HepG2 (cell line): ENCODE data around the gene ZFYVE28. TPM values are rescaled to one million over a fixed set of nuclear protein-coding genes. Genes with fewer than 3 reads are reported as not detected.

Experiments
- ATAC-seq: fragments of 200-7000 bp; cut with Tn5 transposase; 3 replicates; pipeline ENCODE4 v1.9.1; 2020; ENCODE audit warnings: mild to moderate bottlenecking, moderate library complexity
- BruUV-seq: library from RNA; stranded (reverse); fragments of 400-500 nt; replicated peaks from 2 replicates; lab custom pipeline; 2021; lab: Mats Ljungman, UMichigan
- CTCF ChIA-PET: fragments of 300-600 bp; formaldehyde crosslinking; extraction: SDS; loops from one replicate; lab custom pipeline; 2021; ENCODE audit warnings: low total read pairs, inconsistent platforms, low intra/inter-chr PET ratio; lab: Yijun Ruan, JAX
- POLR2A ChIA-PET: fragments of 350-600 bp; sonication (Branson Sonifier 250); formaldehyde crosslinking; loops from one replicate; lab custom pipeline; 2020; ENCODE audit warnings: antibody characterized with exemption, inconsistent platforms; lab: Yijun Ruan, JAX
- DNase-seq: peaks from one replicate; pipeline ENCODE4 v3.0.0-alpha.2; 2015; ENCODE audit warnings: low spot score
- FAIRE-seq: peaks from 3 replicates; lab custom pipeline; 2011; peaks lifted over from hg19 to GRCh38; lab: Jason Lieb, UNC
- H2AFZ ChIP-seq: one replicate; pipeline ENCODE4 v1.6.1; 2011; ENCODE audit warnings: low read length, inconsistent platforms
- H3K27ac ChIP-seq: fragments of 300-600 bp; 3 replicates; pipeline ENCODE4 v1.8.0; 2011; ENCODE audit warnings: mixed run types, mild to moderate bottlenecking, mixed read lengths, low read length, inconsistent platforms; ENCODE audit not compliant: insufficient read depth; ENCODE audit errors: extremely low read length
- H3K27me3 ChIP-seq, 2 experiments: fragments of 200-600 bp in 1 of 2; 2 replicates in 1 of 2; 3 replicates in 1 of 2; pipeline versions ENCODE4 v1.6.0 to v1.8.0; 2011; ENCODE audit warnings: low read length in 2 of 2, mild to moderate bottlenecking in 2 of 2, moderate library complexity in 2 of 2, inconsistent platforms in 1 of 2; ENCODE audit not compliant: insufficient read depth in 2 of 2, control insufficient read depth in 1 of 2
- H3K36me3 ChIP-seq, 2 experiments: fragments of 200-600 bp in 1 of 2; replicated peaks in 1 of 2; 2 replicates in 1 of 2; 3 replicates in 1 of 2; pipeline versions ENCODE4 v1.5.1 to v1.8.0; 2011; ENCODE audit warnings: low read length in 2 of 2, inconsistent platforms in 1 of 2; ENCODE audit not compliant: insufficient read depth in 2 of 2, control insufficient read depth in 1 of 2
- H3K4me1 ChIP-seq: 2 replicates; pipeline ENCODE4 v1.5.1; 2012; ENCODE audit warnings: low read length, inconsistent platforms; ENCODE audit not compliant: insufficient read depth
- H3K4me2 ChIP-seq: 2 replicates; pipeline ENCODE4 v1.6.0; 2011; ENCODE audit warnings: low read depth, low read length, inconsistent platforms
- H3K4me3 ChIP-seq, 3 experiments: fragments of 200-600 bp in 1 of 3; sonication (generic), shearing (Covaris generic) in 1 of 3; replicated peaks in 1 of 3; 2 replicates each; pipeline ENCODE4 v1.5.1; 2011 to 2016; ENCODE audit warnings: low read length in 3 of 3, inconsistent platforms in 2 of 3, low read depth in 2 of 3, mild to moderate bottlenecking in 2 of 3, control low read depth in 1 of 3, mixed read lengths in 1 of 3; ENCODE audit not compliant: insufficient read depth in 1 of 3
- H3K79me2 ChIP-seq: one replicate; pipeline ENCODE4 v1.6.1; 2011; ENCODE audit warnings: low read length, inconsistent platforms; ENCODE audit not compliant: insufficient read depth
- H3K9ac ChIP-seq: 2 replicates; pipeline ENCODE4 v1.6.0; 2011; ENCODE audit warnings: mild to moderate bottlenecking, low read depth, low read length, inconsistent platforms; ENCODE audit not compliant: insufficient read depth
- H3K9me3 ChIP-seq: 2 replicates; pipeline ENCODE4 v1.5.1; 2012; ENCODE audit warnings: mild to moderate bottlenecking, low read length
- H4K20me1 ChIP-seq: 2 replicates; pipeline ENCODE4 v1.6.0; 2011; ENCODE audit warnings: inconsistent platforms, mild to moderate bottlenecking, low read length, moderate library complexity; ENCODE audit not compliant: insufficient read depth
- ISL2 ChIP-seq: sonication (generic); formaldehyde crosslinking; IDR thresholded peaks from 2 replicates; pipeline ENCODE4 v1.5.0; 2020; ENCODE audit warnings: missing genetic modification reagents
- JARID2 ChIP-seq: sonication (generic); formaldehyde crosslinking; IDR thresholded peaks from 2 replicates; pipeline ENCODE4 v1.8.1; 2023; ENCODE audit warnings: missing genetic modification reagents, inconsistent platforms; ENCODE audit not compliant: insufficient replicate concordance
- NFKB2 ChIP-seq: sonication (generic); formaldehyde crosslinking; IDR thresholded peaks from 2 replicates; pipeline ENCODE4 v1.4.0; 2020; ENCODE audit warnings: missing genetic modification reagents, borderline replicate concordance
- SIX4 ChIP-seq: sonication (generic); formaldehyde crosslinking; IDR thresholded peaks from 2 replicates; pipeline ENCODE4 v1.4.0; 2020; ENCODE audit warnings: missing genetic modification reagents
- SNAPC2 ChIP-seq: sonication (generic); formaldehyde crosslinking; IDR thresholded peaks from 2 replicates; pipeline ENCODE4 v1.8.1; 2022; ENCODE audit warnings: mild to moderate bottlenecking, missing genetic modification reagents
- SNRNP70 ChIP-seq: fragments of 200-400 bp; formaldehyde crosslinking; IDR thresholded peaks from 2 replicates; pipeline ENCODE4 v1.6.1; 2017; ENCODE audit warnings: mild to moderate bottlenecking, low read depth, low read length, moderate library complexity
- YEATS2 ChIP-seq: sonication (generic); formaldehyde crosslinking; IDR thresholded peaks from 2 replicates; pipeline ENCODE4 v1.4.0; 2020; ENCODE audit warnings: missing genetic modification reagents, borderline replicate concordance
- ZBED4 ChIP-seq: sonication (generic); formaldehyde crosslinking; IDR thresholded peaks from 2 replicates; pipeline ENCODE4 v1.4.0; 2020; ENCODE audit warnings: missing genetic modification reagents, borderline replicate concordance
- ZMAT5 ChIP-seq: sonication (generic); formaldehyde crosslinking; IDR thresholded peaks from 2 replicates; pipeline ENCODE4 v1.5.0; 2020; ENCODE audit warnings: mild to moderate bottlenecking, low read depth, missing genetic modification reagents, borderline replicate concordance
- ZMYM3 ChIP-seq: sonication (generic); formaldehyde crosslinking; IDR thresholded peaks from 2 replicates; pipeline ENCODE4 v1.5.1; 2020; ENCODE audit warnings: mild to moderate bottlenecking, missing genetic modification reagents
- ZNF616 ChIP-seq: sonication (generic); formaldehyde crosslinking; IDR thresholded peaks from 2 replicates; pipeline ENCODE4 v1.5.0; 2020; ENCODE audit warnings: low read depth, mild to moderate bottlenecking, missing genetic modification reagents
- ZNF749 ChIP-seq: sonication (generic); formaldehyde crosslinking; IDR thresholded peaks from 2 replicates; pipeline ENCODE4 v1.8.0; 2022; ENCODE audit warnings: mild to moderate bottlenecking, missing genetic modification reagents, moderate library complexity, borderline replicate concordance
- ZSCAN5A ChIP-seq: sonication (generic); formaldehyde crosslinking; IDR thresholded peaks from 2 replicates; pipeline ENCODE4 v1.8.0; 2022; ENCODE audit warnings: mild to moderate bottlenecking, missing genetic modification reagents, borderline replicate concordance
- WGBS: methylation state at CpG from one replicate; pipeline ENCODE4 v1.1.6; 2017; ENCODE audit warnings: low lambda C conversion rate; 5-methylcytosine and 5-hydroxymethylcytosine counted together
- in situ Hi-C: cut with HindIII; loops from 2 replicates; pipeline ENCODE4 v1.10.0; 2017; ENCODE audit warnings: low pct_unique_long_range_greater_than_20kb; ENCODE audit not compliant: extremely low pct_ligation_motif_present
- intact Hi-C: fragments of 100-400 bp; cut with micrococcal nuclease; formaldehyde crosslinking; loops from one replicate; pipeline ENCODE4 v1.10.0; 2022; ENCODE audit not compliant: unreplicated experiment
- polyA plus RNA-seq, 8 experiments: library from polyadenylated mRNA; depleted of rRNA in 3 of 8; stranded (reverse) in 7 of 8; unstranded in 1 of 8; fragments of >200 nt; fragmentation: Illumina TruSeq in 4 of 8; extraction: Trizol in 4 of 8; gene quantifications; 2 replicates each; pipeline versions ENCODE4 v1.2.1 to v1.2.3, GENCODE V29; 2011 to 2016; ENCODE audit warnings: low read depth in 4 of 8, missing spikeins in 1 of 8, mixed read lengths in 1 of 8; ENCODE audit not compliant: insufficient read depth in 1 of 8
- total RNA-seq, 5 experiments: library from RNA; depleted of rRNA; stranded (reverse); fragments of >200 nt; fragmentation: Illumina TruSeq; extraction: Trizol; gene quantifications; 2 replicates each; pipeline ENCODE4 v1.2.3, GENCODE V29; 2016; ENCODE audit warnings: low read depth in 1 of 5

The ZFYVE28 gene
- total and polyA plus RNA-seq, 2 of the 13 experiments (the other 11 are each of a cell fraction or from before 2014, with no cell fraction given), result 0.12 to 0.22 TPM

- TF ChIP-seq SNAPC2 (CRISPR knock-in tag), result no peak
- no peak for TF ChIP-seq SIX4
- TF ChIP-seq SNRNP70, result no peak
- no peak for TF ChIP-seq ZSCAN5A (CRISPR knock-in tag)
These were observed 77.1 kb downstream of the ZFYVE28 start (continued) for GRCh38 chr4:2341261-2341841.

GRCh38 chr4:2340272-2341061 lies 78.0 kb downstream of the ZFYVE28 start:
- CTCF ChIA-PET, result no interaction called here

More at GRCh38 chr4:2340272-2341061, 78.0 kb downstream of the ZFYVE28 start:
- TF ChIP-seq NFKB2 (CRISPR knock-in tag) (no peak), ZNF616 (CRISPR knock-in tag) (no peak), YEATS2 (CRISPR knock-in tag) (no peak), ZMYM3 (CRISPR knock-in tag) (no peak), ISL2 (CRISPR knock-in tag) (no peak), ZNF749 (CRISPR knock-in tag) (no peak), ZBED4 (CRISPR knock-in tag) (no peak), ZMAT5 (CRISPR knock-in tag) (no peak), JARID2 (no peak)
- Histone ChIP-seq H3K4me3 (no peak overlapping the region), H2AFZ (no peak overlapping the region), H3K9me3 (no peaks in the 10 kb centered on the region), H3K9ac (no peak overlapping the region), H3K4me2 (no peak overlapping the region), H3K79me2 (no peaks in the 10 kb centered on the region), H3K27me3 (peaks cover 7 to 15% of the 10 kb centered on the region in 2 experiments), H3K4me1 (no peaks in the 10 kb centered on the region), H3K27ac (no peak overlapping the region), H4K20me1 (no peaks in the 10 kb centered on the region), H3K36me3 (no peaks in the 10 kb centered on the region)
- no peak for ATAC-seq
- no peak for DNase-seq
- in situ Hi-C loops (no loop called here), intact Hi-C loops (no loop called here)
- BruUV-seq, result no TSS peak
- POLR2A ChIA-PET, result no interaction called here
- WGBS, result 40% methylated on average over 15 of the region's 27 CpGs
- no peak for FAIRE-seq
